NCI-H345 treated with DMSO at 0.1 percent for 48 hours (cell line): Measurements from ENCODE around the gene COA5.

Source experiments
- DNase-seq: peaks from one replicate; lab custom pipeline; 2025; ENCODE audit not compliant: unreplicated experiment; lab: John Stamatoyannopoulos, UW

Gene COA5

GRCh38 chr2:98554116-98554861, 54.0 kb downstream of the COA5 start:
- no peak for DNase-seq

DNA sequence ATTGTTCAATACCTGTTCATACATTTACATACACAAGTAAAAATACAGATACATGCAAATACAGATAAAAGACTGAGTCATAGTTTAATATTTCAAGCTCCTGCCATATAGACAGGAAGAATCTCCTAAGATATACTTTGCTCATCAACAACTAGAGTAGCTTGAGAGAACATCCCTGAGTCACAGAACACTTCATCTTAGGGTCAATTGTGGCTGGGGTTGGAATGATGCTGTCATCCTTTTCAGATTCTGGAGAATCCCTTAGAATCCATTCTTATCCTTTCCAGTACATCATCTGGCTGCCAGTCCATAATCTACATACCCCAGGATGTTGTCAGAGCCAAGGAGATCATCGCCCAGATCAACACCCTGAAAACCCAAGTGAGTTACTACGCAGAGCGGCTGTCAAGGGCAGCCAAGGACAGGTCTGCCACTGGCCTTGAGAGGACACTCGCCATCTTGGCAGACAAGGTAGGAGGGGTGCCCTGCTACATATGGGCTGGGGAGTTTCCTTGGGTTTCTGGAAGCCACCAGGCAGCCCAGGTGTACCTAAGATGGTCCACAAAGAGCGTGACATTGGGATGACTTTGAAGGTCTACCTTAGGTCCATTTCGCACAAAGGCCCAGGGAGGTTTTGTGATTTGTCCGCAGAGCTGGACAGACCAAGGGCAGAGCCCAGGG, 55.7 kb downstream of the COA5 start:
- DNase-seq, result no peak

- DNase-seq, result no peak
Measured at GRCh38 chr2:98551316-98551715, 57.0 kb downstream of the COA5 start.

- no peak for DNase-seq
Measured at GRCh38 chr2:98550165-98550564, 58.1 kb downstream of the COA5 start.
